Stimulated activated CD8-positive, alpha-beta memory T cell treated with anti-CD3 and anti-CD28 coated beads, Interleukin-7, amount 100 ng/mL, for 48 hours (primary cell): ENCODE results near the gene ERAL1.
"Not testable (repeated sequence)": the region's sequence is repeated elsewhere in the genome, so short reads cannot be mapped to it uniquely, and the experiment has no call there.

Experiments used
- DNase-seq, 2 donors: peaks; one replicate each; pipeline ENCODE4 v3.0.0-alpha.2; 2020; ENCODE audit warnings: low read depth in 1 of 2; ENCODE audit errors: extremely low read depth in 1 of 2

ERAL1 gene

GRCh38 chr17:28854457-28855335, at the start of gene ERAL1:
Gene ERAL1, plus strand, starts transcription at chr17:28855016. Its CDS starts 19 bp downstream, at chr17:28855035.
- DNase-seq, result peak; percentile 68 to 76

GRCh38 chr17:28807925-28808634, 46.7 kb upstream of the ERAL1 start:
- no peak for DNase-seq

- DNase-seq, result no peak
These were observed 44.4 kb upstream of the ERAL1 start for GRCh38 chr17:28810437-28810836.

GRCh38 chr17:28811651-28812090, 43.1 kb upstream of the ERAL1 start:
- DNase-seq, result no peak

- peak; percentile 93 to 97 for DNase-seq
These were observed 42.6 kb upstream of the ERAL1 start for GRCh38 chr17:28812091-28812747.

- no peak for DNase-seq
These were observed 42.0 kb upstream of the ERAL1 start for GRCh38 chr17:28812748-28813377.

GRCh38 chr17:28816540-28816939, 38.3 kb upstream of the ERAL1 start:
- no peak for DNase-seq

GRCh38 chr17:28818819-28819221, 36.0 kb upstream of the ERAL1 start:
- no peak for DNase-seq

- DNase-seq, result no peak
These were observed 35.2 kb upstream of the ERAL1 start for GRCh38 chr17:28819582-28819981.

GRCh38 chr17:28827672-28828071, 27.1 kb upstream of the ERAL1 start:
- DNase-seq, result no peak

GRCh38 chr17:28828294-28829040, 26.3 kb upstream of the ERAL1 start:
- DNase-seq, result no peak

GRCh38 chr17:28834420-28834819, 20.4 kb upstream of the ERAL1 start:
- DNase-seq, result no peak

- DNase-seq, result not testable (repeated sequence)
These were observed 18.3 kb upstream of the ERAL1 start for GRCh38 chr17:28836541-28836940.

GRCh38 chr17:28839221-28839620, 15.6 kb upstream of the ERAL1 start:
- DNase-seq, result no peak

- DNase-seq, result no peak
These were observed 12.9 kb upstream of the ERAL1 start for GRCh38 chr17:28841901-28842281.

- DNase-seq, result peak; percentile 79 to 82
These were observed 12.4 kb upstream of the ERAL1 start, which contains the start of gene FAM222B for GRCh38 chr17:28842282-28843012. Gene FAM222B, minus strand, starts transcription at chr17:28842790. Its CDS starts 76,123 bp downstream, at chr17:28766667.

GRCh38 chr17:28843816-28844148, 11.0 kb upstream of the ERAL1 start:
- DNase-seq, result no peak

- peak in 1 of 2 donors; percentile 3 for DNase-seq
These were observed 8.6 kb upstream of the ERAL1 start for GRCh38 chr17:28846231-28846630.

- not testable (repeated sequence) for DNase-seq
These were observed 8.1 kb upstream of the ERAL1 start for GRCh38 chr17:28846699-28847098.

- peak; percentile 32 to 43 for DNase-seq
These were observed 6.1 kb upstream of the ERAL1 start for GRCh38 chr17:28848667-28849066.
